Liver (tissue), 3 donors: Measurements from ENCODE around the gene NCKAP5L.

Experiments
- CTCF ChIP-seq: fragments of 150-350 bp; IDR thresholded peaks from 2 replicates; pipeline ENCODE4 v1.5.1; 2017; ENCODE audit warnings: improper control_type of control experiment, low read depth, low read length; ENCODE audit not compliant: missing input control
- FOXA1 ChIP-seq: IDR thresholded peaks from 2 replicates; pipeline ENCODE4 v1.6.1; 2016; ENCODE audit warnings: antibody characterized with exemption
- FOXA2 ChIP-seq: IDR thresholded peaks from 2 replicates; pipeline ENCODE4 v1.6.1; 2016; ENCODE audit warnings: antibody characterized with exemption
- GABPA ChIP-seq, 2 donors: IDR thresholded peaks in 1 of 2; conservative IDR thresholded peaks in 1 of 2; 2 replicates each; pipeline ENCODE4 v1.6.1; 2016; ENCODE audit warnings: antibody characterized with exemption in 2 of 2, mild to moderate bottlenecking in 1 of 2, moderate library complexity in 1 of 2
- HNF4A ChIP-seq, 2 donors: conservative IDR thresholded peaks; 2 replicates each; pipeline ENCODE4 v1.6.1; 2016; ENCODE audit warnings: antibody characterized with exemption in 2 of 2, mild to moderate bottlenecking in 2 of 2
- JUND ChIP-seq, 2 donors: IDR thresholded peaks; 2 replicates each; pipeline ENCODE4 v1.6.1; 2016; ENCODE audit warnings: antibody characterized with exemption in 2 of 2
- MAX ChIP-seq: IDR thresholded peaks from 2 replicates; pipeline ENCODE4 v1.6.1; 2016; ENCODE audit warnings: antibody characterized with exemption
- NR2F2 ChIP-seq: IDR thresholded peaks from 2 replicates; pipeline ENCODE4 v1.6.1; 2016; ENCODE audit warnings: antibody characterized with exemption
- RAD21 ChIP-seq, 2 donors: IDR thresholded peaks; 2 replicates each; pipeline ENCODE4 v1.6.1; 2016; ENCODE audit warnings: antibody characterized with exemption in 2 of 2, mild to moderate bottlenecking in 2 of 2
- RXRA ChIP-seq, 2 donors: IDR thresholded peaks; 2 replicates each; pipeline ENCODE4 v1.6.1; 2017 to 2018; ENCODE audit warnings: antibody characterized with exemption in 2 of 2, mild to moderate bottlenecking in 1 of 2
- SP1 ChIP-seq: IDR thresholded peaks from 2 replicates; pipeline ENCODE4 v1.6.1; 2018; ENCODE audit warnings: antibody characterized with exemption, mild to moderate bottlenecking
- TAF1 ChIP-seq: conservative IDR thresholded peaks from 2 replicates; pipeline ENCODE4 v1.6.1; 2016; ENCODE audit warnings: antibody characterized with exemption, mild to moderate bottlenecking
- TF ChIP-seq, protein P1 (sequence below): IDR thresholded peaks from 2 replicates; pipeline ENCODE4 v1.6.1; 2016; ENCODE audit warnings: antibody characterized with exemption, mild to moderate bottlenecking
- TF ChIP-seq, protein P2 (sequence below): IDR thresholded peaks from 2 replicates; pipeline ENCODE4 v1.6.1; 2016; ENCODE audit warnings: antibody characterized with exemption
- donor health status: healthy.
- donor health status: healthy.

- TF ChIP-seq NR2F2: no peak
- TF ChIP-seq CTCF: no peak
- TF ChIP-seq, protein P1, sequence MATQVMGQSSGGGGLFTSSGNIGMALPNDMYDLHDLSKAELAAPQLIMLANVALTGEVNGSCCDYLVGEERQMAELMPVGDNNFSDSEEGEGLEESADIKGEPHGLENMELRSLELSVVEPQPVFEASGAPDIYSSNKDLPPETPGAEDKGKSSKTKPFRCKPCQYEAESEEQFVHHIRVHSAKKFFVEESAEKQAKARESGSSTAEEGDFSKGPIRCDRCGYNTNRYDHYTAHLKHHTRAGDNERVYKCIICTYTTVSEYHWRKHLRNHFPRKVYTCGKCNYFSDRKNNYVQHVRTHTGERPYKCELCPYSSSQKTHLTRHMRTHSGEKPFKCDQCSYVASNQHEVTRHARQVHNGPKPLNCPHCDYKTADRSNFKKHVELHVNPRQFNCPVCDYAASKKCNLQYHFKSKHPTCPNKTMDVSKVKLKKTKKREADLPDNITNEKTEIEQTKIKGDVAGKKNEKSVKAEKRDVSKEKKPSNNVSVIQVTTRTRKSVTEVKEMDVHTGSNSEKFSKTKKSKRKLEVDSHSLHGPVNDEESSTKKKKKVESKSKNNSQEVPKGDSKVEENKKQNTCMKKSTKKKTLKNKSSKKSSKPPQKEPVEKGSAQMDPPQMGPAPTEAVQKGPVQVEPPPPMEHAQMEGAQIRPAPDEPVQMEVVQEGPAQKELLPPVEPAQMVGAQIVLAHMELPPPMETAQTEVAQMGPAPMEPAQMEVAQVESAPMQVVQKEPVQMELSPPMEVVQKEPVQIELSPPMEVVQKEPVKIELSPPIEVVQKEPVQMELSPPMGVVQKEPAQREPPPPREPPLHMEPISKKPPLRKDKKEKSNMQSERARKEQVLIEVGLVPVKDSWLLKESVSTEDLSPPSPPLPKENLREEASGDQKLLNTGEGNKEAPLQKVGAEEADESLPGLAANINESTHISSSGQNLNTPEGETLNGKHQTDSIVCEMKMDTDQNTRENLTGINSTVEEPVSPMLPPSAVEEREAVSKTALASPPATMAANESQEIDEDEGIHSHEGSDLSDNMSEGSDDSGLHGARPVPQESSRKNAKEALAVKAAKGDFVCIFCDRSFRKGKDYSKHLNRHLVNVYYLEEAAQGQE: no peak
- no peak for TF ChIP-seq RAD21 (IDR thresholded peaks at IDR 0.05)
- TF ChIP-seq GABPA (IDR thresholded peaks at IDR 0.05 in 1 of 2, conservative IDR thresholded peaks at IDR 0.05 in 1 of 2): no peak
- TF ChIP-seq HNF4A (conservative IDR thresholded peaks at IDR 0.05): no peak
- TF ChIP-seq FOXA2: no peak
- no peak for TF ChIP-seq MAX
- no peak for TF ChIP-seq SP1
- TF ChIP-seq JUND (IDR thresholded peaks at IDR 0.05): no peak
- TF ChIP-seq FOXA1: no peak
- no peak for TF ChIP-seq TAF1
- TF ChIP-seq, protein P2, sequence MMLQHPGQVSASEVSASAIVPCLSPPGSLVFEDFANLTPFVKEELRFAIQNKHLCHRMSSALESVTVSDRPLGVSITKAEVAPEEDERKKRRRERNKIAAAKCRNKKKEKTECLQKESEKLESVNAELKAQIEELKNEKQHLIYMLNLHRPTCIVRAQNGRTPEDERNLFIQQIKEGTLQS: no peak
- TF ChIP-seq RXRA (IDR thresholded peaks at IDR 0.05): no peak
These were observed 40.2 kb upstream of the NCKAP5L start for GRCh38 chr12:49868449-49868848.
